Testis (tissue), 2 donors: ENCODE results near the gene INPP4A.
"Not testable (repeated sequence)": the region's sequence is repeated elsewhere in the genome, so short reads cannot be mapped to it uniquely, and the experiment has no call there.

Experiments
- CTCF ChIP-seq, 3 experiments: fragments of 450-650 bp in 2 of 3; fragments of 200-600 bp in 1 of 3; sonication (generic) in 1 of 3; IDR thresholded peaks; one replicate each; pipeline ENCODE4 v1.5.1; 2016 to 2019; ENCODE audit warnings: antibody characterized with exemption in 3 of 3, mild to moderate bottlenecking in 2 of 3, moderate library complexity in 1 of 3
- POLR2A ChIP-seq: fragments of 450-650 bp; IDR thresholded peaks from one replicate; pipeline ENCODE4 v1.6.1; 2017; ENCODE audit warnings: antibody characterized with exemption, mild to moderate bottlenecking, moderate library complexity

GRCh38 chr2:98415719-98416248 is 28.9 kb upstream of the INPP4A start:
- not testable (repeated sequence) for TF ChIP-seq CTCF (IDR thresholded peaks at IDR 0.05); POLR2A
